Left lung (tissue), 14 donors: ENCODE measurements around the gene FAM217B. TPM values are rescaled to one million over a fixed set of nuclear protein-coding genes. Genes with fewer than 3 reads are reported as not detected.

ENCODE experiments used
- ATAC-seq: fragments of 200-7000 bp; cut with Tn5 transposase; one replicate; pipeline ENCODE4 v1.9.1; 2020; ENCODE audit warnings: moderate library complexity
- DNase-seq, 4 donors: peaks; one replicate each; pipeline ENCODE4 v3.0.0-alpha.2; 2013 to 2020
- H3K27ac ChIP-seq, 2 donors: fragments of 200-600 bp; sonication (generic) in 1 of 2; one replicate each; pipeline versions ENCODE4 v1.5.0 to v1.8.0; 2020 to 2021
- H3K27me3 ChIP-seq, 2 donors: fragments of 200-600 bp; sonication (generic) in 1 of 2; one replicate each; pipeline versions ENCODE4 v1.5.0 to v1.8.0; 2020 to 2021
- H3K36me3 ChIP-seq, 2 donors: fragments of 200-600 bp; sonication (generic) in 1 of 2; one replicate each; pipeline versions ENCODE4 v1.5.0 to v1.8.0; 2020 to 2021
- H3K4me1 ChIP-seq, 2 donors: fragments of 200-600 bp; one replicate each; pipeline ENCODE4 v1.8.0; 2021
- H3K4me3 ChIP-seq, 2 donors: fragments of 200-600 bp; sonication (generic) in 1 of 2; one replicate each; pipeline versions ENCODE4 v1.5.0 to v1.8.0; 2020 to 2021; ENCODE audit warnings: mild to moderate bottlenecking in 1 of 2
- H3K9me3 ChIP-seq, 2 donors: fragments of 200-600 bp; sonication (generic) in 1 of 2; one replicate each; pipeline versions ENCODE4 v1.5.0 to v1.8.0; 2020 to 2021
- intact Hi-C, 2 donors: fragments of 100-400 bp; cut with DNase I; formaldehyde crosslinking; loops; one replicate each; pipeline versions ENCODE4 v1.11.2 to v1.14.2; 2022
- long read RNA-seq, 12 donors: library from polyadenylated mRNA in 2 of 12; unstranded in 2 of 12; transcript quantifications; one replicate each; pipeline ENCODE4 v2.0.0 and lab custom pipeline, GENCODE V29; 2019 to 2026
- polyA plus RNA-seq, 6 donors: library from polyadenylated mRNA; unstranded; fragments of 120-200 nt; gene quantifications; one replicate each; pipeline ENCODE4 v1.2.1, GENCODE V29; 2013; ENCODE audit not compliant: insufficient read length in 6 of 6
- total RNA-seq, 2 donors: library from RNA; stranded (reverse); fragmentation: NEBNext Ultra II Directional; extraction: Animal tissue kit (Norgen Biotek cat#: 25700); gene quantifications; one replicate each; pipeline ENCODE4 v1.2.1, GENCODE V29; 2021
- TF ChIP-seq, protein P1 (sequence below), 2 donors: fragments of 200-600 bp; sonication (generic) in 1 of 2; IDR thresholded peaks; one replicate each; pipeline versions ENCODE4 v1.5.0 to v1.8.0; 2021; ENCODE audit warnings: antibody characterized with exemption in 2 of 2
- donor health status: DM: no; HTN: yes; CAD: no.
- donor health status: DM: no; HTN: no; CAD: no.

FAM217B gene, protein sequence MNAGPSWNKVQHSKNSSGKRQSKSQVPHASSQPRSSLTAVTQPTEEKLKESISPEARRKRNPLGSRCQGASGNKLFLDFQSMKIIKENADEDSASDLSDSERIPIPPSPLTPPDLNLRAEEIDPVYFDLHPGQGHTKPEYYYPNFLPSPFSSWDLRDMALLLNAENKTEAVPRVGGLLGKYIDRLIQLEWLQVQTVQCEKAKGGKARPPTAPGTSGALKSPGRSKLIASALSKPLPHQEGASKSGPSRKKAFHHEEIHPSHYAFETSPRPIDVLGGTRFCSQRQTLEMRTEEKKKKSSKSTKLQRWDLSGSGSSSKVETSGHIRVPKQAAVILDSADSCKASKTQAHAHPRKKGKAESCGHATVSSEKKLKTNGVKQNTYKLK
- 10 to 100 TPM; 15.6 to 20.1 TPM for total RNA-seq
- 10 to 100 TPM; 16.0 to 23.0 (median 20.7) TPM for polyA plus RNA-seq
- long read RNA-seq, donor 1, full-length matches to known transcripts: 12 of 12 reads
- long read RNA-seq, donor 1, partial matches to known transcripts: 0 of 12 reads
- long read RNA-seq, donor 1, other reads (novel, unspliced or antisense): 0 of 12 reads
- long read RNA-seq, donor 2, full-length matches to known transcripts: 18 of 18 reads
- long read RNA-seq, donor 2, partial matches to known transcripts: 0 of 18 reads
- long read RNA-seq, donor 2, other reads (novel, unspliced or antisense): 0 of 18 reads
- long read RNA-seq, donor 3, full-length matches to known transcripts: 7 of 7 reads
- long read RNA-seq, donor 3, partial matches to known transcripts: 0 of 7 reads
- long read RNA-seq, donor 3, other reads (novel, unspliced or antisense): 0 of 7 reads
- long read RNA-seq, donor 4, full-length matches to known transcripts: 6 of 7 reads
- long read RNA-seq, donor 4, partial matches to known transcripts: 0 of 7 reads
- long read RNA-seq, donor 4, other reads (novel, unspliced or antisense): 1 of 7 reads
- long read RNA-seq, donor 5, full-length matches to known transcripts: 12 of 12 reads
- long read RNA-seq, donor 5, partial matches to known transcripts: 0 of 12 reads
- long read RNA-seq, donor 5, other reads (novel, unspliced or antisense): 0 of 12 reads
- long read RNA-seq, donor 6, full-length matches to known transcripts: 13 of 13 reads
- long read RNA-seq, donor 6, partial matches to known transcripts: 0 of 13 reads
- long read RNA-seq, donor 6, other reads (novel, unspliced or antisense): 0 of 13 reads
- long read RNA-seq, donor 7, full-length matches to known transcripts: 1 of 20 reads
- long read RNA-seq, donor 7, partial matches to known transcripts: 19 of 20 reads
- long read RNA-seq, donor 7, other reads (novel, unspliced or antisense): 0 of 20 reads
- long read RNA-seq, donor 8, full-length matches to known transcripts: 7 of 7 reads
- long read RNA-seq, donor 8, partial matches to known transcripts: 0 of 7 reads
- long read RNA-seq, donor 8, other reads (novel, unspliced or antisense): 0 of 7 reads
- long read RNA-seq, donor 9: 0 reads
- long read RNA-seq, donor 10, full-length matches to known transcripts: 4 of 4 reads
- long read RNA-seq, donor 10, partial matches to known transcripts: 0 of 4 reads
- long read RNA-seq, donor 10, other reads (novel, unspliced or antisense): 0 of 4 reads
- long read RNA-seq, donor 11, full-length matches to known transcripts: 16 of 16 reads
- long read RNA-seq, donor 11, partial matches to known transcripts: 0 of 16 reads
- long read RNA-seq, donor 11, other reads (novel, unspliced or antisense): 0 of 16 reads
- long read RNA-seq, donor 12, full-length matches to known transcripts: 5 of 5 reads
- long read RNA-seq, donor 12, partial matches to known transcripts: 0 of 5 reads
- long read RNA-seq, donor 12, other reads (novel, unspliced or antisense): 0 of 5 reads

DNA sequence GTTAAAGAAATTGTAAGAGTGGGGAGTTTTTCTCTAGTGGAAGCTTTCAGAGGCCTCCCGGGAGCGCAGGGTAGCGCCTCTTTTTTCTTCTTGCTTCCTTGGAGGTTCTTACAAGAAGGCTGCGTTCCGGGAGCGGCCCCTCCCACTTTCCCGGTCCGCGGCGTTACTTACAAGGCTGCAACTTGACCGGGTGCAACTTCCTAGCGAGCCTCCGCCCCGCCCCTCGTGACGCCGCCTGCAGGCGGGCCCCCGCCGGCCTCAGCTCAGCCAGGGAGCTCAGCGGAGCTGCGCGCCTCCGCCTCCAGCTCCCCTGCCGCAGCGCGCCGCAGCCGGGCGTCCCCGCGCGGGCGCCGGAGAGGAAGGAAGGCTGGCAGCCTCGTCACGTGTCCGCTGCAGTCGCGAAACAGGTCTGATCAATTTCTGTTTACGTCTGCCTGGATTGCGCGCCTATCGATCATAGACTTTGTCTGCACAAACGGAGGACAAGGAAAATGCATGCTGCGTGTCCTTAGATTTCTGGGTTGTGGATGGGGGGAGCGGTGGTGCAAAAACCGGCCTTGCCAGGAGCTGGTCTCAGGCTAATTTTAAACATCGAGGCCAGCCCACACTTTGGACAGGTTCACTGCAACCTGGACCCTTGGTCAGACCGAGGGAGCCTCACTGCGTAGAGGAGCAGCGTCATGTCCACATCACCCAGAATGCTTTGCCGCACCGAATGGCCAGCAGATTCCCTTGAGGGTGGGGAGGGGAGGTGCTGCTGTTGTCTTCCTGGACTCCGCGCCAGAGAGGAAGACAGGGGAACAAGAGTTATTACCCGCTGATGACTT lies at the start of gene FAM217B, which contains the start of gene PPP1R3D:
Gene FAM217B, plus strand, starts transcription at position 261 of the 827 bp plus-strand sequence. CDS start 3,555 bp downstream, outside the sequence.
Gene PPP1R3D, minus strand, starts transcription at position 177 of the 827 bp plus-strand sequence. CDS start 374 bp downstream, outside the sequence.
- Histone ChIP-seq H3K36me3 (peaks cover 0 to 29% of the 10 kb centered on the region in 2 donors), H3K9me3 (no peaks in the 10 kb centered on the region), H3K4me1 (peaks cover 28 to 76% of the 10 kb centered on the region in 2 donors), H3K4me3 (peak within 1 kb of the TSS; percentile 65 to 88), H3K27me3 (no peaks in the 10 kb centered on the region), H3K27ac (peak within 1 kb of the TSS; percentile 98 to 100)
- TF ChIP-seq, protein P1, sequence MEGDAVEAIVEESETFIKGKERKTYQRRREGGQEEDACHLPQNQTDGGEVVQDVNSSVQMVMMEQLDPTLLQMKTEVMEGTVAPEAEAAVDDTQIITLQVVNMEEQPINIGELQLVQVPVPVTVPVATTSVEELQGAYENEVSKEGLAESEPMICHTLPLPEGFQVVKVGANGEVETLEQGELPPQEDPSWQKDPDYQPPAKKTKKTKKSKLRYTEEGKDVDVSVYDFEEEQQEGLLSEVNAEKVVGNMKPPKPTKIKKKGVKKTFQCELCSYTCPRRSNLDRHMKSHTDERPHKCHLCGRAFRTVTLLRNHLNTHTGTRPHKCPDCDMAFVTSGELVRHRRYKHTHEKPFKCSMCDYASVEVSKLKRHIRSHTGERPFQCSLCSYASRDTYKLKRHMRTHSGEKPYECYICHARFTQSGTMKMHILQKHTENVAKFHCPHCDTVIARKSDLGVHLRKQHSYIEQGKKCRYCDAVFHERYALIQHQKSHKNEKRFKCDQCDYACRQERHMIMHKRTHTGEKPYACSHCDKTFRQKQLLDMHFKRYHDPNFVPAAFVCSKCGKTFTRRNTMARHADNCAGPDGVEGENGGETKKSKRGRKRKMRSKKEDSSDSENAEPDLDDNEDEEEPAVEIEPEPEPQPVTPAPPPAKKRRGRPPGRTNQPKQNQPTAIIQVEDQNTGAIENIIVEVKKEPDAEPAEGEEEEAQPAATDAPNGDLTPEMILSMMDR (IDR thresholded peaks at IDR 0.05): no peak
- DNase-seq (peak; percentile 96 to 100 (median 98)), ATAC-seq (peak; percentile 98)
- intact Hi-C loops: no loop called here

DNA sequence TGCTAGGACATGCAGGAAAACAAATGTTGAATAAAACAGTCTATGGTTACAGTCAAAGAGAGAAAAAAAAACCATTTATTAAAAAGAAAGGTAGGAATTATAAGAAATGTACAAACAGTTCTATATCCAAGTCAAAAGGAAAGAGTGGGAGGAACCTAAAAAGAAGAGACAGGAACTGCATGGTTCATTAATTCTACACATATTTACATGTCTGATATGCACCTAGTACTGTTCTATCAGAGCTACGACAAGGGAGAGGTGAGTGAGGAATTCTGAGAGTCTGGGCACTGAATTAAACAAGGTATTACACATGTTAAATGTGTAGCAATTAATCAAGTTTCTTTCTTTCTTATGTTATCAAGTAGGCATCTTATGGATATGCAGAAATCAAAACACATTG lies 48.6 kb upstream of the FAM217B start:
- DNase-seq (no peak), ATAC-seq (no peak)
- Histone ChIP-seq H3K36me3 (no peaks in the 10 kb centered on the region), H3K4me3 (no peak overlapping the region), H3K4me1 (no peaks in the 10 kb centered on the region), H3K27ac (no peak overlapping the region), H3K9me3 (no peaks in the 10 kb centered on the region), H3K27me3 (no peaks in the 10 kb centered on the region)
- intact Hi-C loops: no loop called here
- TF ChIP-seq, protein P1 (IDR thresholded peaks at IDR 0.05): no peak

GRCh38 chr20:59895908-59896307 lies 44.3 kb upstream of the FAM217B start:
- ATAC-seq (peak; percentile 27), DNase-seq (no peak)
- no peaks in the 10 kb centered on the region for H3K36me3 ChIP-seq
- H3K9me3 ChIP-seq: no peaks in the 10 kb centered on the region
- H3K4me1 ChIP-seq: no peaks in the 10 kb centered on the region
- H3K27me3 ChIP-seq: no peaks in the 10 kb centered on the region
- no peak overlapping the region for H3K4me3 ChIP-seq
- TF ChIP-seq, protein P1 (IDR thresholded peaks at IDR 0.05): no peak
- intact Hi-C loops: no loop called here
- H3K27ac ChIP-seq: no peak overlapping the region

DNA sequence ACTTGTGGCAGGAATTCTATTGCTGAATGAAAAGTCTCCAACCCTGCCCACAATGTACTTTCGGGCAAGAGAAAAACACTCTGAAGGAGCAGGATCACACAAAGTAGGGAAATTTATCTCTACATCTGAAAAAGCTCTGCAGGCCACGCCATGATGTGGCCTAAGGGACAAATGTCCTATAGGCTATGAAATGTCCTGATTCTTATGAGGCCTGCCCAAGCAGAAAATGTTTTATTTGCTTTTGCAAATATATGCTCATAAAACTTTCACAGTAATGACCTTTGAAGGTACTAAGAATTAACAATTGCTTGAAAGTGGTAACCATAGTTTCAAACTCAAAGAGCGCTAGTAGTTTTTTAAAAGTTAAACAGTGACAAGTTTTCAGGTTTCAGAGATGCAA lies 37.7 kb upstream of the FAM217B start:
- intact Hi-C loops: no loop called here
- ATAC-seq (no peak), DNase-seq (no peak)
- Histone ChIP-seq H3K27ac (no peak overlapping the region), H3K9me3 (no peaks in the 10 kb centered on the region), H3K27me3 (no peaks in the 10 kb centered on the region), H3K4me1 (no peaks in the 10 kb centered on the region), H3K36me3 (no peaks in the 10 kb centered on the region), H3K4me3 (no peak overlapping the region)
- TF ChIP-seq, protein P1 (IDR thresholded peaks at IDR 0.05): no peak
